HG03442 (cell line): ENCODE measurements around the gene ZNF391.
"Not testable (repeated sequence)": the region's sequence is repeated elsewhere in the genome, so short reads cannot be mapped to it uniquely, and the experiment has no call there.

Source experiments
- ATAC-seq: cut with Tn5 transposase; IDR thresholded peaks from one replicate; pipeline ENCODE4 v1.9.1; 2021; ENCODE audit warnings: mild to moderate bottlenecking, moderate library complexity; ENCODE audit not compliant: unreplicated experiment

Gene ZNF391

GRCh38 chr6:27422651-27423332 lies 34.2 kb downstream of the ZNF391 start:
- no peak for ATAC-seq

GRCh38 chr6:27424851-27425250 lies 36.3 kb downstream of the ZNF391 start:
- not testable (repeated sequence) for ATAC-seq

- no peak for ATAC-seq
Measured at GRCh38 chr6:27426045-27426620, 37.6 kb downstream of the ZNF391 start.

- ATAC-seq, result no peak
Measured at GRCh38 chr6:27428502-27428901, 39.9 kb downstream of the ZNF391 start.

- ATAC-seq, result no peak
Measured at GRCh38 chr6:27428966-27429365, 40.4 kb downstream of the ZNF391 start.

GRCh38 chr6:27433714-27434113 lies 45.2 kb downstream of the ZNF391 start:
- no peak for ATAC-seq

GRCh38 chr6:27439371-27439770 lies 50.8 kb downstream of the ZNF391 start:
- no peak for ATAC-seq

GRCh38 chr6:27441001-27441400 lies 52.4 kb downstream of the ZNF391 start:
- no peak for ATAC-seq

- no peak for ATAC-seq
Measured at GRCh38 chr6:27442932-27443331, 54.4 kb downstream of the ZNF391 start.

GRCh38 chr6:27448456-27448855 lies 59.9 kb downstream of the ZNF391 start:
- ATAC-seq, result no peak

GRCh38 chr6:27451660-27452390 lies 63.3 kb downstream of the ZNF391 start:
- ATAC-seq, result no peak

GRCh38 chr6:27452496-27452897 lies 63.9 kb downstream of the ZNF391 start:
- no peak for ATAC-seq
